ENCODE measurements around the gene RACK1.
A peak's percentile ranks its signal among the peaks of the same experiment; 100 is the strongest.

RACK1 gene

DNA sequence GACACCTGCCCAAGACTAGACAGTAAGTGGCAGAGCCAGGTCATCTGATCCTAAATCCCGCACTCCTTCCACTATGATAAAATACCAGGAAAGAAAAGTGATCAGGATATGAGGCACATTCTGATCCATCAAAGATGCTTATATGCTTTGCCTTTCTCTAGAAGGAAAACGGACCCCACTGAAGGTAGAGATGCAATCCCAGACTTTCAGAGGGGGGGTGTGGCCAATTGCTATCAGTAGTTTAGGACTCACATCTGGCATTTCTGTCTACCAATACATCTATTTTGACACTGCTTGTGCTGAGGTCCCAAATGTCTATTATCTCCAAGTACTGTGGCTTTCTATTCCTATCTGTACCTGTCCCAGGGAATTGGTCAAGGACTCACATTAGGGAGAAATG, 15.6 kb upstream of the RACK1 start:
- DNase-seq = no peak

DNA sequence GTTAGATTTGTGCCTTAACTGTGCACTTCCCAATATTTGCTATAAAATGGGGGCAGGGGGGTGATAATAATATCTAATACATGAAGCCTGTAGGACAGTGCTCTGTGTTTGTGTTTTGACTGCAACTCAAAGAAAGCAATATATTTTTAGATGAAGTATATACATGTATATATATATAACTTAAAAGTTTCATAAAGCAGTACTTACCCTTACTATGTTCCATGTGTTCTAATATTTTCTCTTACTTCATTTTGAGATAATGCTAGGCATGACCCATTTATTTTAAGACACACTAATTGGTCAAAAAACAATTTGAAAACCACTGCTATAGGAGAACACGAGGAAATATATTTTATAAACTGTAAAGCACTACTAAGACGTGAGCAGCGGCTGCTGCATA, 14.9 kb upstream of the RACK1 start:
- no peak for DNase-seq

DNA sequence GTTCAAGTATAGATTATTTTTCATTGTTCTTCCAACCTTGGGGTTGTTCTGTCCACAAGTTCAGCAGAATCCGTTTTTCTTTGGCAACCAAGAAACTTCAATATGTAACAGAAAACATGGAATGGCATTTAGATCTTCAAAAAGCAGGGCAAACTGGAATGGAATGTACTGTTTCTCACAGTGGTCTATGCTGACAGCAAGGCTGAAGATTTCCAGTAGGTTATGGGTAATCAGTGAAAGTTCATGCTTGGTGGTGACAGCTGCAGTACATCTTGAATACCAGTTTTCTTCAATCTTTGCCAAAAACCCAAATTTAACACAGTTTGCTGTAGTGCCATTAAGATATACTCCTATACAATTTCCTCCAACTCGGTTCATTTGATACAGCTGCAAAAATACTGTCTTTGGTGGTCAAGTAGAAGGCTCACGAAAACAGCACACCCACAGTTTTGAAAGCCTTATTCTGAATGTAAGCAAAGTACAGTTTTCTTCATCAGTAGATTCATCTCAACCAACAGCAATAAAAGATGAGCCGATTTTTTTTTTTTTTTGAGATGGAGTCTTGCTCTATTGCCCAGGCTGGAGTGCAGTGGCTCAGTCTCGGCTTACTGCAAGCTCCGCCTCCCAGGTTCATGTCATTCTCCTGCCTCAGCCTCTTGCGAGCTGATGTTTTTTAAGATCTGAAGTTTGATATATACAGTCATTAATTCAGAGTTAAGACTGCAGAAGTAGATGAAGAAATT, 12.3 kb upstream of the RACK1 start:
- no peak for DNase-seq

DNA sequence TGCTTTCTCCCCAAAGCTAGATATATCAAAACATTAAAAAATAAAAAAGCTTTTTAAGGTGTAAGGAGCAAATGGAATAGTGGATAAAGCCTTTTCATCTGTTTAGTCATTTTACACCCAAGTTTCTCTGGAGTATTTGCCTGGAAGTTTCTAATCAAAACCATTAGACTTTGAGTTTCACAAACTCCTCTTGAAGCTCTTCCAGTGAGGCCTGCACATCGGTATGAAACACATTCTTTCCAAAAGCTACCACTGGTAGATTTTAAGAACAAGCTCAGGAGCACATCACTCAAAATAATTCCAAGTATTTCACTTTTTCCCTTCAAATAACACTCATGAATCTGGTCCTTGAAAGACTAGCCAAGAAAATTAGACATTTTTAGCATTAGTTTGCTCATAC, 11.6 kb upstream of the RACK1 start:
- no peak for DNase-seq

DNA sequence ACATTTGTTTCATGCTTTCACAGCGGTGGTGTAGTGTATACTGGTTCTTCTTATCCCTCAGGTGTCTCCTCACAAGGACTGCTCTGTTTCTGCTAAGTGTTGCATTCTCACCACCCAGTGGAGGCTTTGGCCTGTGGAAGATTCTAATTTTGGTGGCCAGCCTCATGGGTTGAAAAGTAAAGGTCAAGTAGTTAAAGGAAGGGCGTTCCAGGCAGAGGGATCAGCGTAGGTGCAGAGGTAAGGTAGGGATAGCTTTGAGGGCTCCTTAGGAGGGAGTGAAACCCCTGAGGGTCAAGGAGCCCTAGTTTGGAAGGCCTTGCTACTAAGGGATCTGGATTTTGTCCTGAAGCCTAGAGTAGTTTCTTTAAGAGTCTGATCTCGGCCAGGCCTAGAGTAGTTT, 4.6 kb upstream of the RACK1 start:
- DNase-seq = no peak

DNA sequence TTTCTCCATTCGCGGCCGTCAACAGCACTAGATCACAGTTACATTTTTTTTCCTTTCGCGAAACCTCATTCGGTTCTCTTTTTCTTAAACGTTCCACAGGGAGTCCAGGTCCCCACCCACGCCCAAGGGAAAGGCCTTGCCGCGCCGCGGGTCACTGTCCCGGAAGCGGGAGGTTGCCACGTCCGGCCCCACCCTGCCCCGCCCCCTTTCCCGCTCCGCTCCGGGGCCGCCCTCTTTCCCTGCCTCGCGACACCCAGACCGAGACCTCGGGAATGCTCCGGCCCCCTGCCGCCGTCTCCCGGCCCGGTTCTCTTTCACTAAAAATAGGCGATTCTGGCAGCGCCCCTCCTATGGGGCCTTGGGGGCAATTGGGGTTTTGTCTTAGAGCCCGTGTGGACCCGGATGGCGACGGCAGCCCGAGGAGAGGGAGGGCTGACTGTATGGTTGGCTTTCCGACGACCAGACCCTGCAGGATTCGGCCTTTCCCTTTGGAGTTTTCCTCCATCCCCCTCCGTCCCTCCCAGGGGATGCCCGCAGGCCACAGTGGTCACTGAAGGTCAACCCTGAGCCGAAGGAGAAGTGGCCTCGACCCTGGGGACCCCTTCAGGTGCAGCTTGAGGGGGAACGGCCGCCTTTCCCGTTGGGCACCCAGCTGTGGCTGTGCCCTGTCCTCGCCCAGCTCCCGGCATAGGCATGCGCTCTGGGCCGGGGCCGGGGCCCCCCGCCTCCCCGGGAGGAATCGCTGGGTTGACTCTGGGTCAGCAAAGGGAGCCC, 2.8 kb upstream of the RACK1 start:
- DNase-seq = peak; percentile 89 to 90

DNA sequence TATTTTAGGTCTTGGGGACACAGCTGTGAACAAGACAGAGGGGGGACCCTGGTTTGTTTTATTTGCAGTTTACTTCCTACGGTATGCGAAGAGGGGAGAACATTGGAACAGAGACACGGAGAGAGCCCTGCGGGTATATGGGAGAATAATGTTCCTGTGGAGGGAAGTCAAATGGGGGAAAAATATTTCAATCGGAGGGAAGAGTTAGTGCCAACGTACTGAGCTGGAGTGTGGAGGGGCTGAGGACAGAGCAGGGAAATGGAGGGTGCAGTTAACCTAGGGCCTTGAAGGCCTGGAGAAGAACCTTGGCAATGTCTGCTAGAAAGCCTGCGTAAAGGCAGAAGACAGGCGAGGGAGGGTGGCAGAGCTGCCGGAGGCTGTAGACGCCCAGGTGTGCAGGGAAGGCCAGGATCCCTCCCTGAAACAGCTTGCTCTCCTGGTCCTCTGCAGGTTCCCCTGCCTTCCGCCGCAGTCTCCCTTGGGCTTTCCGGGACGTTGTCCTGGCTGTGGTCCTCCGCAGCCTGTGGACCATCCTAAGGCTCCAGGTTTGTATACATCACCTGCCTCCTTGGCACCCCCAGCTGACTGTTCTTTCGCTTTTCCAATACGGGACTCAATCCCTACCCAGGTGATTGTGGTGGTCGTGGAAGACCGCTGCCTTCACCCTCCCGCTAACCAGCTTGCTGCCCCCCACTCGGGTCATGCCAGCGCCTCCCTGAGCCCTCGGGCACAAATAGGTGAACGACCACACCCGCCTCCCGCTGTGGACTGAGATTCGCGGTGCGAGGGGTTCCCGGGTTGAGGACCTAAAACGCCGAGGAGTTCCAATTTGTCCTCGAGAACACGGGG, 1.9 kb upstream of the RACK1 start:
- DNase-seq = no peak

DNA sequence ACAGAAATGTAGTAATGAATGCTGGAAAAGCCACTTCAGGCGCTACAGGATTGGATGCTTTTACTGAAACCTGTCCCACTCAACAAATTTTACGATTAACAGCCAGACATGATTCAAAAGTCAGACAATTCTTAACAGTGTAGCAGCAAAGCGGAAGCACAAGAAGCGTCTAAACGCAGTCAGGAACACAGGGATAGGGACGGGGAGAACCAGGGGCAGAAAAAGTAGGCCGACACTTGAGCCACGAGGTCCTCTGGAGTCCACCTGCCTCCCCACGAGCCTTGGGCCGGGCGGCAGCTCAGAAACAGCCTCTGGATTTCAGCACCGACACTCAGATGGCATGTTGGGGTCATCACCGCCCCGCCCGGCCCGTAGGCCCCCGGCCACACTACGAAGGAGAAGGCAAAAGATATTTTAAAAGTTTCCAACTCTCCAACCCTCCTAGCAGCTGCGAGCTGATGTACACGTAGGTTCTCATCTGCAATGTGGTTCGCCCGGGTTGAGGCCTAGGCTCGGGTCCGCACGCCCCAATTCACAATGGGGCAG, 615 bp downstream of the RACK1 start:
- DNase-seq = no peak

DNA sequence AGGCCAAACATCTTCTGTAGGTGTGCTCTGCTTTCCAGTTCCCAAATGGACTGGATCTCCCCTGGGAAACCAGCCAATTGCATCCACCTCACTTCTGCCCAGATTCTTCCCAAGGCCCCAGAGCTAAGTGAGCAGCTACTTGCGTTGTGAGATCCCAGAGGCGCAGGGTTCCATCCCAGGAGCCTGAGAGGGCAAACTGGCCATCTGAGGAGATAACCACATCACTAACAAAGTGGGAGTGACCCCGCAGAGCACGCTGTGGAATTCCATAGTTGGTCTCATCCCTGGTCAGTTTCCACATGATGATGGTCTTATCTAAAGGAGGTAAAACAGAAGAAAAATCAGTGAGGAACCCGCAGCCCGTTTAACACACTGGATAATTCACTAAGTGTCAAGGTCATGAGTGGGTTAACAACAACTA, 1.7 kb downstream of the RACK1 start:
- DNase-seq = no peak

DNA sequence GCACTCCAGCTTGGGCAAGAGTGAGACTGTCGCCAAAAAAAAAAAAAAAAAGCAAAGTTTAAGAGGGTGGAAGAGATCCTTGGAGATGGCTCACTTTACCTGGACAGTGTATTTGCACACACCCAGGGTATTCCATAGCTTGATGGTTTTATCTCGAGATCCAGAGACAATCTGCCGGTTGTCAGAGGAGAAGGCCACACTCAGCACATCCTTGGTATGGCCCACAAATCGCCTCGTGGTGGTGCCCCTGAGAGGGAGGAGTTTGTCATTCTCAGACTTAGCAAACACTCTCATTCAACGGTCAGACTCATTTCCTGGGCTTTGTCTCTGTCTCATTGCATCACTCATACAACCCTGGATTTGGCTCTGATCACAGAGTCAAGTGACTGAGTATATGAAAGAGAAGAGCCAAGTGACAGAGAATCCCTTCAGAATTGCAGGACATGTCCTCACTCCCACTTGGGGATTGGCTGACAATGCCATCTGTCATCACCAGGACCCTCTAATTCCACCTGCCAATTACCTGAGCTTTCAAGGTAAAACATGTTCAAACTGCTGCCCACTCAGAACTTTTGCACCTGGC, 2.2 kb downstream of the RACK1 start:
- DNase-seq = peak; percentile 73 to 74

DNA sequence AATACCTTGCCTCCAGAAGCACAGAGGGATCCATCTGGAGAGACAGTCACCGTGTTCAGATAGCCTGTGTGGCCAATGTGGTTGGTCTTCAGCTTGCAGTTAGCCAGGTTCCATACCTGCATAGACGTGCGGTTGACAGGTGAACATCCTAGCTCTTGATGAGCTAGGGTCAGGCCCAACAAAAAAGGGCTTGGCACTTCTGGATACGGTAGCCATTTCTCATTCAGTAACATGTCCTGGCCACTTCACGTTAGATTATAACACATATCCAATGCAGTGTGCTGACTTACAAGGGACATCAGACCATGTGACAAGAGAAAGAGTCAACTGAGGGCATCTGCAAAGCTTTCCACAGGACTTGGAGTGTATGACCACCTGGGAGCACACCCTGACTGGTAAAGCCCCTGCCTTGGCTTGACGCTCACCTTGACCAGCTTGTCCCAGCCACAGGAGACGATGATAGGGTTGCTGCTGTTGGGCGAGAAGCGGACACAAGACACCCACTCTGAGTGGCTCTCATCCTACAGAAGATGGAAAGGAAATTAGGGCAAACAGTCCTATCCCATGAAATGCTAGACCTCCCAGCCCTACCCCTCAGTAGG, 4.5 kb downstream of the RACK1 start:
- no peak for DNase-seq

DNA sequence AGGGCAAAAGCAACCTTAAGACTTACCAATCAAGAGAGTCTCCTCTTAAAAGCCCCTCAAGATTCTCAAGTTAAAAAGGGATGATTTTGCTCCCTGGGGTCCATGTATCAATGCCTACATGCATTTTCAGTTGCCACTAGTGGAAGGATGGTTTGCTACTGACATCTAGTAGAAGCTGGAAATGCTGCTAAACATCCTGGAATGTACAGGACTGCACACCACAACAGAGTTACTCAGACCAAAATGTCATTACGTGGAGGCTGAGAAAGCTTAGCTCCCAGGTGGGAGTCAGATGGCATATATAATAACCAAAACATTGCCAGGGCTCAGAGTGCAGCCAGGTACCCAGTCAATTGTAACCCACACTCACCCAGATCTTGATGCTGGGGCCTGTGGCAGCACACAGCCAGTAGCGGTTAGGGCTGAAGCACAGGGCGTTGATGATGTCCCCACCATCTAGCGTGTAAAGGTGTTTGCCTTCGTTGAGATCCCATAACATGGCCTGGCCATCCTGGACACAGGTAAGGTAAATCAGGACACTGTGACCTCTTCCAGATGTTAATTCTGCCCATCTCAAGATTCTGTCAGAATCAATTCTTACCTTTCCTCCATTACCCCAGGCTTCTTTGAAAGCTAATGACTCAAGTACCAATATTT, 5.8 kb downstream of the RACK1 start:
- peak in 1 of 2 experiments; percentile 26 for DNase-seq

DNA sequence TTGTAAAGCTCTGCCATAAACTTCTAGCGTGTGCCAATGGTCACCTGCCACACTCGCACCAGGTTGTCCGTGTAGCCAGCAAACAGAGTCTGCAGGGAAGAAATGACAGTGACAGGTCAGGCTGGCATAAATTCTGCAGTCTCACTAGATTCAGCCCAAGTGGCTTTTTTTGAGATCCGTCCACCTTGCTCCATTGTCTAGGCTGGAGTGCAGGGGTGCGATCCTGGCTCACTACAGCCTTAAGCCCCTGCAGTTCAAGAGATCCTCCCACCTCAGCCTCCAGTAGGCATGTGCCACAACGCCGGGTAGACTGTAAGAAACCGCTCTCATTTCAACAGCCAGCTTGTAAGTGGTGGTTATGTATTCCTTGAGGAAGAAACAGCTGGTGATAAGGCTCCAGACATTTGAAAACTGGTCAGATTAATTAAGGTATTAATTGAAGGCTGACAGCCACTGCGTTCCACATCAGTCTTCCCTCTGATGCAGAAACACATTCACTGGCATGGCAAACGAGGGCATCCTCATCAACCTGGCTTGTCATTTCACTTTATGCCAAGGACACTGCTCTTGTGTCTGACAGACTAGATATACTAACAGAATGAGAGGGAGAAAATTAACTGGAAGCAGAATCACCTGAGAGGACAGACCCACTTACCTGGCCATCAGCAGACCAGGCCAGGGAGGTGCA, 6.6 kb downstream of the RACK1 start:
- DNase-seq = peak in 1 of 2 experiments; percentile 20

DNA sequence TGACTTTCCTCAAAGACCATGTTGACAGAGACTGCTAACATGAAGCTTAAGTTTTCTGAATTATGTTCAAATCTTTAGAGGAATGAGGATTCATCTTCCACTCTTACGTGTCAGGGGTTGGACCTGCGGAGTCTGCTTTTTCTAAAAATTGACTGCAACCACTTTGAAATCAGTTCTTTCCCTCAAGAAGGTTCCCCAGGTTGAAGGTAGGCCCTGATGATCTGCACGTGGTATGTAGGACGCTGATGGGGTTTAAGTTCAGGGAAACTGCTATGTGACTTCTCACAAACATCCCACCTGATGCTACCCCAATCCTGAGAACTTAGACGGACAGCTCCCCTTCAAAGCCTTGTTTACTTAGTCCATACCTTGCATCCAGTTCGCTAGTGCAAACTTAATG, 7.2 kb downstream of the RACK1 start:
- peak in 1 of 2 experiments; percentile 24 for DNase-seq

DNA sequence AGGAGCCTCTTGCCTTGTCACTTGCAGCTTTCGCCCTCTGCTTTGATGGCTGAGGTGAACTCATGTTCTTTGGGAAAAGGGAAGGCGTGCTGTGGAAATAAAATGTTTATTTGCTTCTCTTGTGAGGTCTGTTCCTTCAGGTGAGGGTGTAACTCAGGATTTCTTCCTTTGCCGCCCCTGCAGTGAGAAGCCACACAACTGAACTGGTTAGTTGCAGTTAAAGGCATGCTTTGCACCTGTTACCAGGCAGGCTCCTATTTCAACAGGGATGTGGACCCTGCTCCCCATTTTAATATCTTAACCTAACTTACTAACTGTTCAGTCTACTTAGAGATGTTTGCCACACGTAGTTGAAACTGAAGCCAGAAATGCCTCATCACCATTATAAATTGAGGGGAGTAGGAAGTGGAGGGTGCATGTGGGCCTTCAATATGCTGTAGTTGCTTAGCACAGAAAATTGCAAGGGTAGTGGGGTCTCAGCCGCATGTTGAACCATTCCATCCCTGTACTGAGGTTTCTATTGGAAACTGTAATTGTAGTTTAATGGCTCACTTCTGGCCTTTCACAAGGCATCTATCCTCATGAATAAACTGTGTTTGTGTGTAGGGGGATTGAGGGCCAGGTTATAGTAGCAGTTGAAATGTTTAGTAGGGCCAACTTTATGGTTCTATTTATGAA, 7.9 kb downstream of the RACK1 start:
- DNase-seq = peak in 1 of 2 experiments; percentile 55

DNA sequence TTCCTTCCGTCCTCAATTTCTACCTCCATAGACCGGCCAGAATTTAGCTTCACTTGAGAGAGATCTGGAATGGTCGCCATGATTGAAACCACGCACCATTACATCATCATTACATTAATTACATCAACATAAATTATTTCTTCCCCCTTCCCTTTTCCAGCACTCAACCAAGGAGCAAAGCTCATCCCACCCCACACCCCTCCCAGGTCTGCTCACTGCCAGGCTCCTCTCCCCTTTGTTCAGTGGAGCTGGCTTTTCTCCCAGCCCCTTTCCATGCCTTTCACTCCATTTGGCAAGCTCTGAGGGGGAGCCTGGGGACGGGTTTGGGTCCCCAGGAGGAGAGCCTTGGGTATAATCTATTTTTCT, 8.4 kb downstream of the RACK1 start:
- peak in 1 of 2 experiments; percentile 56 for DNase-seq

DNA sequence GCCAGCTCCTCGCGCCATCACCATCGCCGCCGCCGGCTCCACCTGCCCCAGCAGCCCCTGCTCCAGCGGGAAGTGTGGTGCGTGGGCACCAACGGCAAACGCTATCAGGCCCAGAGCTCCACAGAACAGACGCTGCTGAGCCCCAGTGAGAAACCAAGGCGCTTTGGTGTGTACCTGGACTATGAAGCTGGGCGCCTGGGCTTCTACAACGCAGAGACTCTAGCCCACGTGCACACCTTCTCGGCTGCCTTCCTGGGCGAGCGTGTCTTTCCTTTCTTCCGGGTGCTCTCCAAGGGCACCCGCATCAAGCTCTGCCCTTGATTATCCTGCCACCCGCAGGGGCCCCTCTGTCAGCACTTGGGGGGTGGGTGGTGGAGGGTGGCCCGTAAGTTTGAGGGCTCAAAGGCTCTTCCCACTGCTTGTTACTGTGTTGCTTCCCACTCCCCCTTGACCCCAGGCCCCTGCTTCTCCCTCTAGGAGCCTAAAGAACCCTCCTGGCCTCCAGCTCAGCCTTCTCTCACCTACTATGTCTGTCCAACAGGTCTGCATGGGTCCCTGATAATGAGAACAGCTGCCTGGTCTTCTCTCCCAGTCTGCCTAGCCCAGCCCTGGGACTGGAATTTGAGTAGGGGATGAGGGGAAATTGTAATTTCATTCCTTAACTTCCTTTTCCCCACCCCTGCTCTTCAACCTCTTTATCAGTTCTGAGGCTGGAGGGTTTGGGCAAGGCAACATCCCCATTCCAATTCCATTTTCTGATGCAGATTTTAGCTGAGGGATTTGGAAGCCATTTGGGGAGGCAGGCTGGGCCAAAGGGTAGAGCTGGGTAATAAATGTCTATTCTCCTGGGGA, 9.0 kb downstream of the RACK1 start:
- DNase-seq = peak in 1 of 2 experiments; percentile 54

DNA sequence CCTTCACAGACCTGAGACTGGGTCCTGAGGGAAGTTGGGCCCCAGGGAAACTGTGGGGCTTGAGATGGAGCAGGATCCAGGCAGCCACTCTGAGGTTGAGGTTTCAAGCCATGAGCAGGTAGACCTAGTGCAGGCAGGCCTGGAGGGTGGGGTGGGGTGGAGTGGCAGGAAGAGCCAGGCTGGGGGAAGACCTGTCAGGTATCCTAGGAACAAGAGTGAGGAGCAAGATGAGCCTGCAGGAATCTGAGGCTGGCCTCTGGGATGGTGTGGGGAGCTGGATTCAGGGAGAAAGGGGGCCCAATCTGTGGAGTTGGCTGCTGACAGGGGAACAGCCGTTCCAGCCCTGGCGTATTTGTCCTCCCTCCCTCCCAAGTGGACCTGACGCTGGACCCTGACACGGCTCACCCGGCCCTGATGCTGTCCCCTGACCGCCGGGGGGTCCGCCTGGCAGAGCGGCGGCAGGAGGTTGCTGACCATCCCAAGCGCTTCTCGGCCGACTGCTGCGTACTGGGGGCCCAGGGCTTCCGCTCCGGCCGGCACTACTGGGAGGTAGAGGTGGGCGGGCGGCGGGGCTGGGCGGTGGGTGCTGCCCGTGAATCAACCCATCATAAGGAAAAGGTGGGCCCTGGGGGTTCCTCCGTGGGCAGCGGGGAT, 9.8 kb downstream of the RACK1 start:
- no peak for DNase-seq
